ENCODE results near the gene CRYBB2. TPM values are rescaled to one million over a fixed set of nuclear protein-coding genes. Genes with fewer than 3 reads are reported as not detected.

Gene CRYBB2
- total and polyA plus RNA-seq, 12 donors: 0.24 to 1.9 (median 1.1) TPM; not detected in 8

DNA sequence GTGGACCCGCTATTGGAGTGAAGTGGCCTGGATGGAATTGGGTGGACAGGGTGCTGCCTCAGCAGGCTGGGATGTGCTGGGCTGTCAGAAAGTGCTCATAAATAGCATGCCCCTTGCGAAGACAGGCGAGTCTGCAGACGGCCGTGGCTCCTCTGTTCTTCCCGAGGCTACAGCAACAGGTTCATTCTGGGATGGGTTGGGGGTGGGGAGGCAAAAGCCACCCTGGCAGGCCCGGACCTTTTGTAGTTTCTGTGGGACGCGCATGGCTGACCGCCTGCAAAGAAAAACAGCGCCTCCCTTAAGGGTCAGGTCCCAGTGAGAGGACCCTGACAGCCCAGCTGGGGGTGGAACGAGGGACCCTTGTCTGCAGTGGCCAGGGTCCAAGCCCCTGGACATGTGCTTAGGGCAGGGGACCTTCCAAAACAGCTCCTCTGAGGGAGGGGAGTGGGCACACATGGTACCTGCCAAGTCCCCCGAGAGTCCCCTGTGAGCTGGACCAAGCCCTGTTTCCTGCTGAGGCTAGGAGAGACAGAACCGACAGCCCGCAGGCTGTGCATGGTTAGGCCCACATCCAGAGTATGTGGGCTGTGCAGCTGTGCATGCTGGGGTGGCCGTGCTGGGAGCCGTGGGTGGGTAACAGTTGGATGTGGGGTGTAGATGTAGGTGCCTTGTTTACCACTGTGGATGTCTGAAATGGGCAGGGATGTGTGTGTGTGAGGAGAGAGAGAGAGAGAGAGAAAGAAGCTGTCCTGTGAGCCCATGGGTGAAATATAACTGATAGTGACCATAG lies 19.5 kb upstream of the CRYBB2 start, which contains the start of gene CRYBB3:
TSS of gene CRYBB3 (plus strand) at position 128 of the 790 bp plus-strand sequence. CDS start 1,539 bp downstream, outside the sequence.
- no peaks in the 10 kb centered on the region for H3K4me1 ChIP-seq (replicated peaks in 1 of 2)
- no peak within 1 kb of the TSS for H3K27ac ChIP-seq
- H3K9me3 ChIP-seq (replicated peaks in 1 of 3): no peaks in the 10 kb centered on the region
- no peak within 1 kb of the TSS for H3K4me3 ChIP-seq
- TF ChIP-seq, protein P1, sequence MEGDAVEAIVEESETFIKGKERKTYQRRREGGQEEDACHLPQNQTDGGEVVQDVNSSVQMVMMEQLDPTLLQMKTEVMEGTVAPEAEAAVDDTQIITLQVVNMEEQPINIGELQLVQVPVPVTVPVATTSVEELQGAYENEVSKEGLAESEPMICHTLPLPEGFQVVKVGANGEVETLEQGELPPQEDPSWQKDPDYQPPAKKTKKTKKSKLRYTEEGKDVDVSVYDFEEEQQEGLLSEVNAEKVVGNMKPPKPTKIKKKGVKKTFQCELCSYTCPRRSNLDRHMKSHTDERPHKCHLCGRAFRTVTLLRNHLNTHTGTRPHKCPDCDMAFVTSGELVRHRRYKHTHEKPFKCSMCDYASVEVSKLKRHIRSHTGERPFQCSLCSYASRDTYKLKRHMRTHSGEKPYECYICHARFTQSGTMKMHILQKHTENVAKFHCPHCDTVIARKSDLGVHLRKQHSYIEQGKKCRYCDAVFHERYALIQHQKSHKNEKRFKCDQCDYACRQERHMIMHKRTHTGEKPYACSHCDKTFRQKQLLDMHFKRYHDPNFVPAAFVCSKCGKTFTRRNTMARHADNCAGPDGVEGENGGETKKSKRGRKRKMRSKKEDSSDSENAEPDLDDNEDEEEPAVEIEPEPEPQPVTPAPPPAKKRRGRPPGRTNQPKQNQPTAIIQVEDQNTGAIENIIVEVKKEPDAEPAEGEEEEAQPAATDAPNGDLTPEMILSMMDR (IDR thresholded peaks at IDR 0.05): no peak
- TF ChIP-seq POLR2A (IDR thresholded peaks at IDR 0.05): no peak
- intact Hi-C loops (cut with DNase I): no loop called here
- no peak for DNase-seq
- 75 to 85% (median 79%) methylated on average over 11 to 17 of the region's 17 CpGs for WGBS, 4 donors
- H3K27me3 ChIP-seq: no peaks in the 10 kb centered on the region
- H3K36me3 ChIP-seq (replicated peaks in 1 of 2): no peaks in the 10 kb centered on the region

DNA sequence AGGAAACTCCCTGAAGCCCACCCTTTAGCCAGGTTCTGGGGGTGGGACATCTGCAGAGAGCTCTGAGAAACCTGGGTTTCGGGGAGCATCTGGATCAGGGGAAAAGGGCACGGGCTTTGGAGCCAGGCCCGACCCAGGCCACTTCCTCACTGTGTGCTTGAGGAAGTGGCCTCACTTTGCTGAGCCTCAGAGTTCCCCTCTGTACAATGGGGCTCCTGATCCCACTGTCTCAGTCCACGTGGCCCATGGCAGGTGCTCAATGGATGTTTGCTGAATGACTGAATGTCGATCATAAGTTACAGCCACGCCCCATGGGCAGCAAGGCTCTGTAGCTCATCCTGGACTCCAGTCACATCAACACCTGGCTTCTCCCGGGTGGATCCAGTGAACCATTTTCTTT lies 18.5 kb upstream of the CRYBB2 start:
- no peak for TF ChIP-seq POLR2A (IDR thresholded peaks at IDR 0.05)
- TF ChIP-seq, protein P1 (IDR thresholded peaks at IDR 0.05): no peak
- Histone ChIP-seq H3K9me3 (replicated peaks in 1 of 3) (no peaks in the 10 kb centered on the region), H3K4me1 (replicated peaks in 1 of 2) (no peaks in the 10 kb centered on the region), H3K36me3 (replicated peaks in 1 of 2) (no peaks in the 10 kb centered on the region), H3K4me3 (no peak overlapping the region), H3K27me3 (no peaks in the 10 kb centered on the region), H3K27ac (no peak overlapping the region)
- WGBS, 4 donors: 60 to 83% (median 75%) methylated on average over 5 to 7 of the region's 7 CpGs
- intact Hi-C loops (cut with DNase I): no loop called here
- DNase-seq: no peak

DNA sequence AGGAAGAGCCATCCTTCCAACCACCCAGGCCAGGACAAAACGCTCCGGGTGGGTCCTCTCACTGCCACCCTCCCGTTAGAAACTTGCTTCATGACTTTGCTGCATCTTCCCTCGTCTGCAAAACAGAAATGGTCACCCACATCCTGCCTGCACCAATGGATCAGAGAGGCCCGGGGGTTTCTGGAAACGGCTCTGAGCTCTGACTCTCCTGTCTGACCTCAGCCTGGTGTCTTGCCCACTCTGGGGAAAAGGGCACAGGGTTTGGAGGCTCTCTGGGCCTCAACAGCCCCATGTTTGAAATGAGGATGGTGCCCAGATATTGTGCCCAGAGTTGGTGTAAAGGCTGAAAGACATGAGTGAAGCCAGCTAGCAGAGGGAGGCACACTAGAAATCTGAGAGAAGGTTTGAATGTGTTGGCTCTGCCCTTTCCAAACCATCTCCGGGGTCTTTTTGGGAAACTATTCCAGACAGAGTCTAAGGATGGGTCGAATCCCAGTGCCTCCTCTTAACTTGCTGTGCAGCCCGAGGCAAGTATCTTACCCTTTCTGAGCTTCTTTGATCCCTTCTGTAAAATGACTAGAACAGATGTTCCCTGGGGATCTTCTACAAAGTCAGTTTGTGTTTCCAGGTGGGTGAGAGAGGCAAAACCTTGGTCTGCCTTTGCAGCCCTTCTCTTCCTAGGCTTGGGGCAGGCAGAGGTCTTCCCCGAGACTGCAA lies 17.7 kb upstream of the CRYBB2 start:
- H3K27ac ChIP-seq: no peak overlapping the region
- intact Hi-C loops (cut with DNase I): no loop called here
- WGBS, 4 donors: 65 to 75% (median 69%) methylated on average over 7 to 10 of the region's 10 CpGs
- no peaks in the 10 kb centered on the region for H3K36me3 ChIP-seq (replicated peaks in 1 of 2)
- H3K4me3 ChIP-seq: no peak overlapping the region
- no peaks in the 10 kb centered on the region for H3K27me3 ChIP-seq
- H3K9me3 ChIP-seq (replicated peaks in 1 of 3): no peaks in the 10 kb centered on the region
- DNase-seq: no peak
- H3K4me1 ChIP-seq (replicated peaks in 1 of 2): no peaks in the 10 kb centered on the region
- no peak for TF ChIP-seq POLR2A (IDR thresholded peaks at IDR 0.05)
- TF ChIP-seq, protein P1 (IDR thresholded peaks at IDR 0.05): no peak

DNA sequence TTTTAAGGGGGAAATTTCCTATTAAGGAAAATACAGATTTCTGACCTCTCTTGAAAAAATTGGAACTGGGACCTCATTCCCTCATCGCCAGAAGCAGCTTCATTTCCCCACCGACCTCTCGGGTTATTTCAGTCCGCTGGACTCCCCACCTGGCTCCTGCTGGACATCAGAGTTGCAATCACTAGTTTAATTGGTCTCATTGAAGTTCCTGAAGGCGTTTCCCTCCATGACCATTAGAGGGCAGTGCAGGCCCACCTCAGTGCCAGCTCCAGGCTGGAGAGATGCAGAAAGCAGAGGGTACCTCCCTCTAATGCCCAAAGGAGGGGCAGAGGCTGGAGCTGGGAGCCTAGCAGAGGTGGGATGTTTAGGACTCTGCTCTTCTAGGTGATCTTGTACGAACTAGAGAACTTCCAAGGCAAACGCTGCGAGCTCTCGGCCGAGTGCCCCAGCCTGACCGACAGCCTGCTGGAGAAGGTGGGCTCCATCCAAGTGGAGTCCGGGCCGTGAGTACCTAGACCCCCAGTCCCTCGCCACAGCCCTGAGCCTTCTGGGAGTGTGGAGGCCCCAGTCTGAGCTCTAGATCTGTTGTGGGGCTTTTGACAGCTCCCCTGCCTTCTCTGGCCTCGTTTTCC lies 17.0 kb upstream of the CRYBB2 start:
- H3K27me3 ChIP-seq: no peaks in the 10 kb centered on the region
- H3K27ac ChIP-seq: no peak overlapping the region
- DNase-seq: peak; percentile 40 to 80 (median 52)
- intact Hi-C loops (cut with DNase I): no loop called here
- no peaks in the 10 kb centered on the region for H3K4me1 ChIP-seq (replicated peaks in 1 of 2)
- TF ChIP-seq POLR2A (IDR thresholded peaks at IDR 0.05): no peak
- TF ChIP-seq, protein P1 (IDR thresholded peaks at IDR 0.05): peak; percentile 46 to 85 (median 69)
- H3K36me3 ChIP-seq (replicated peaks in 1 of 2): no peaks in the 10 kb centered on the region
- no peaks in the 10 kb centered on the region for H3K9me3 ChIP-seq (replicated peaks in 1 of 3)
- no peak overlapping the region for H3K4me3 ChIP-seq
- WGBS, 4 donors: 24 to 64% (median 59%) methylated on average over 6 to 15 of the region's 15 CpGs
